Amygdala (tissue), 56 donors: ENCODE measurements around the gene CACYBP.
A peak's percentile ranks its signal among the peaks of the same experiment; 100 is the strongest.

Experiments
- DNase-seq, 56 donors: peaks; one replicate each; lab custom pipeline; 2025; lab: John Stamatoyannopoulos, UW

Gene CACYBP, protein sequence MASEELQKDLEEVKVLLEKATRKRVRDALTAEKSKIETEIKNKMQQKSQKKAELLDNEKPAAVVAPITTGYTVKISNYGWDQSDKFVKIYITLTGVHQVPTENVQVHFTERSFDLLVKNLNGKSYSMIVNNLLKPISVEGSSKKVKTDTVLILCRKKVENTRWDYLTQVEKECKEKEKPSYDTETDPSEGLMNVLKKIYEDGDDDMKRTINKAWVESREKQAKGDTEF

DNA sequence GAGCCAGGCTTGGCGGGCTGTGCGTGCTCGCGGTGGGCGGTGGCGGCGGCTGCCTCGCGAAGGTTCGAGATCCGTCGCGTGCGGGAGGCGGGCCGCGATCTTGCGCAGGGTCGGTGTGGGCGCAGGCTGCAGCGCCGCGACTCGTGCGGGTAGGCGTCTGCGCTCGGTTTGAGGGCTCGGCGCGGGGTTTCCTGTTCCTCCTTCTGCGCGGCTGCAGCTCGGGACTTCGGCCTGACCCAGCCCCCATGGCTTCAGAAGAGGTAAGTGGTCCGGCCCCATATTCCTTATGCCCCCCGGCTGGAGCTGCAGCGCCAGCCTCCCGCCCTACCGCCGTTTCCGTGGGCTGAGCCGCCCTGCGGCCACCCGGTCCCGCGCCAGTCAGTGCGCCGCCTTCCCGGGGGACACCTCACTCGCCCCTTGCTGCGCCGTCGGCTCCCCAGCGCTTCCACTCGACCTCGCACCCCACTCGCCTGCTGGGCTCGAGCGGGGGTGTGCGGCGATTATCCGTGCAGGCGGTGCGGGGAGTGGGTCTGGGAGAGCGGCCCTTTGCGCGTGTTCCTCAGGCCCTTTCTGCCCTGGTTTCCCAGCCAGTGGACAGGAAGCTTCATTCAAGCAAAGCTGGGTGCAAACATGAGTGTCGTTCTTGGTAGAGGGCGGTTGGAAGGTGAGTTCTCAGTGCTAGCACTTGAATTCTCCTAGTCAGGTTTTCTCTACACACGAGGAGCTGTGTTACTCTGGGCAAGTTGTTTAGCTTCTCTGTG is at the start of gene CACYBP:
Gene CACYBP (plus strand): TSS at position 12 of the 761 bp plus-strand sequence. CDS start 234 bp downstream, at position 246.
- DNase-seq = peak in 31 of 56 donors; percentile 32 to 75 (median 57)

- no peak for DNase-seq
Measured at GRCh38 chr1:174953285-174954072, 46.3 kb upstream of the CACYBP start.

GRCh38 chr1:174954073-174954460 is 45.7 kb upstream of the CACYBP start:
- no peak for DNase-seq

- DNase-seq = no peak
Measured at GRCh38 chr1:174954671-174955669, 44.8 kb upstream of the CACYBP start.

DNA sequence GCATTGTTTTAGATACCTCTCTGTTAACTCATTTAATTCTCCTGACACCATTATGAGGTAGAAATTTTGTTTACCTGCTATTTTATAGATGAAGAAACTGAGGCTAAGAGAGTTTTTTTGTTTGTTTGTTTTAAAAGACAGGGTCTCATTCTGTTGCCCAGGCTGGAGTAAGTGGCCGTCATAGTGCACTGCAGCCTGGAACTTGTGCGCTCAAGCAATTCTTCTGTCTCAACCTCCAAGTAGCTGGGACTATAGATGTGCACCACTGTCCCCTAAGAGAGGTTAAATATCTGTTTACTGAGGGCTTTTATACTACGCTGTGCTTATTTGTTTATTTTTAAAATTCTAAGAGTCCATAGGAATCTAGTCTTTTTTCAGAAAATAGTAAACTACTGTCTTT is 43.7 kb upstream of the CACYBP start:
- DNase-seq = no peak

- DNase-seq = no peak
Measured at GRCh38 chr1:174956976-174957375, 42.8 kb upstream of the CACYBP start.

DNA sequence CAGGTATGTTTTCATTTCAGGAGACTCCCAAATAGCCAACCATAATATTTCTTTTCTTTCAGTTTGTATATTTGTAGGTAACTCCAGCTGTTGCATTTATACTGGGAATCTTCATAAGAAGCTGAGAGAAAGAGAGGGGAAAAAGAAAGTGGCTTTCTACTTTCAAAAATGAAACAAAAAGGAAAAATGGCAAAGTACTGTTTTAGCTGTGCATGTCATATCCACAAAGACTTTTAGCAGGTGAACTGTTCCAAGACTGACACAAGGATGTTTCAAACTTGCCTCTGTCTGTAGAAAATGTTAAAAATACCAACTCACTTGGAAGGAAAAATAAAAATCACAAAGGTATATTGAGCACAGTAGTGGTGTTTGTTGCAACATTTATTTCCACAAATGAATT is 41.9 kb upstream of the CACYBP start:
- DNase-seq = no peak

DNA sequence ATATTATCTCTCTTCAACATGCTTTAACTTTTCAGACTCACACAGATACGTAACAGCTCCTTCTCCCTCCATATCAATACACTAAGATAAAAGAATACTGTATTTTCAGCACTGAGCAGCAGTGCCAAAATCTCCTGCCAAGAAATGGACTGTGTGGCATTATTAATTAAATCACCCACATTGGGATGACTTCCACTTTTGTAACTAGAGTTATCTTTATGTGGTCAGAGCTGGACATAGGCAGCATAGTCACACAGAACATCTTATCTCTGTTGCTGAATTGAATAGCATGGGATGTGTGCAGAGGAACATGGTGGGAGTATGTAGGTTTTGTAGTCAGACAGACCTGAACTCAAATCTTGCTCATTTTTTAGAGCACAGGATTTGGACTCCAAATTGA is 41.4 kb upstream of the CACYBP start:
- no peak for DNase-seq

GRCh38 chr1:174960362-174960761 is 39.4 kb upstream of the CACYBP start:
- DNase-seq = no peak

DNA sequence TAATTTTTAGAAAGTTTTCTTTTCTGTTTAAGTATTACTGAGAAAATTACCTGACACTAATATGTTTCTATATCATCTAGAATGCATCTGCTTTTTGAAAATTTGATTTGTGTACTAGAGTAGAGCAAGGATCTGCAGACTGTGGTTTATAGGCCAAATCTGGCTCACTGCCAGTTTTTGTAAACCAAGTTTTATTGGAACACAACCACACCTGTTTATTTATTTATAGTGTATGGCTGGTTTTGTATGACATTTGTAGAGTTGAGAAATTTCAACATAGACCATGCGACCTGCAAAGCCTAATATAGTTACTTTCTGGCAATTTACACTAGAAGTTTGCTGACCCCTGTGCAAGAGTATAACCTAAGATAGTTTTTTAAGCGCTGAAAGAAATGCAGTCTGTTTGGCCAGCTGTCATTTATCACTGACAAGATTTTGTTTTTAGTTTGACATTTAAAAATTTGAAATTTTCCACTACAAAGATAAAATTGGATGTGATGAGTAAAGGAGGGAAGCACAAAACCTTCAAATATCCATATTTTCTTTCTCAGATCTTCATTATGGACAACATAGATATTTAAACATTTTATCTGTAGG is 36.1 kb upstream of the CACYBP start:
- DNase-seq = no peak

GRCh38 chr1:174964261-174964971 is 35.3 kb upstream of the CACYBP start:
- DNase-seq = no peak

DNA sequence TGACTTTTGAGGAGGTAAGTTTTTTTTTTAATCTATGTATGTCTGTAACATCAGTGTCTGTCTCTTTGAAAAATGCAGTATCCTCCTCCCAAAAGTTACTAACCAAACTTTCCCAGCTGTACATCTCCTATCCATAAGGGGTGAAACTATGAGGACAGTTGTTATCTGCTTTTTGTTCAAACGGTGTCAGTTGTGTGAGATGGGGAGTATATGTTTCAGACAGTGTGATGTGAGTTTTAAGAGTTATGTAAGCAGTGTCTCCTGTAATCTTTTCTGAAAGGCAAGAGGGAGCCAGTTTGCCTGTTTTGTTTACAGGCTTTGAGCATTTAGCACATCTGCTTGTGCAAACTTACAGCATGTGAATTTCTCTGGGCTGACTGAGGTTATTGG is 34.8 kb upstream of the CACYBP start:
- DNase-seq = no peak

GRCh38 chr1:174965362-174966007 is 34.3 kb upstream of the CACYBP start:
- DNase-seq = peak in 9 of 56 donors; percentile 3 to 48 (median 21)

GRCh38 chr1:174966008-174966572 is 33.7 kb upstream of the CACYBP start:
- DNase-seq = no peak

DNA sequence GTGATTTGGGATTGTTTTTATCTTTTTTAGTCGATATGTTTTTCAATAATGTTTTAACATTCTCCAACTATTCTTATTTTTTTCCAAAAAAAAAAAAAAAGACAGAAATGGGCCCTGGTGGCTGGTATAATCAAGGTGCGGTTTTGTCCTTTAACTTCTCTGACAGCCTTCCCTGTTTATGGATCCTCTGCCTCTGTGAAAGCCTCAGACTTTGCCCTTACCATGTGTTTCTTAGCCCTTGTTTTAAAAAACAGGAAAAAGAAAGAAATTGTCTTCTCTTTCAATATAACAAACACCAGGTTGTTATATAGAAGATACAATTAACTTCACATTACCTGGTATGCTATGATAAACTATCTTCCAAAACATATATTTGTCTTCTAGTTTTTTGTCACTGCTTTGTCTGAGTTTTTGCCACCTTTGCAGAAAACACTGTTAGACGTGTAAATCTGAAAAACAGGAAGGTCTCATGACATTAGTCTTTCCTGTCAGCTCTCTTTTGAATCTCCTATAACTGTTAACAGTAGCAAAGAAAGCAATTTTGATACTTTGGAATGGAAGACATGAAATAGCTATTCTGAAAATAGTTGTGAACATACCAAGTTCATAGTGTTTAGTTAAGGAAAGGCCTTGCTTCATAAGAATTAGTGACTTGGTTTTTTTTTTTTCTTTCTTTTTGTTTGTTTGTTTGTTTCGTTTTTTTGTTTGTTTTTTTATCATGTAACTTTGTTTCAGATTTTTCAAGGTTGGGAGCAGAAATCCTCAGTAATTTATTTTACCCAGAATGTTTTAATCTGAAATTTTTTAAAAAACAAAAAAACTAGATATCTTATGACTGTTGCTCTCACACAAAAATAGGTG is 31.7 kb upstream of the CACYBP start:
- no peak for DNase-seq

DNA sequence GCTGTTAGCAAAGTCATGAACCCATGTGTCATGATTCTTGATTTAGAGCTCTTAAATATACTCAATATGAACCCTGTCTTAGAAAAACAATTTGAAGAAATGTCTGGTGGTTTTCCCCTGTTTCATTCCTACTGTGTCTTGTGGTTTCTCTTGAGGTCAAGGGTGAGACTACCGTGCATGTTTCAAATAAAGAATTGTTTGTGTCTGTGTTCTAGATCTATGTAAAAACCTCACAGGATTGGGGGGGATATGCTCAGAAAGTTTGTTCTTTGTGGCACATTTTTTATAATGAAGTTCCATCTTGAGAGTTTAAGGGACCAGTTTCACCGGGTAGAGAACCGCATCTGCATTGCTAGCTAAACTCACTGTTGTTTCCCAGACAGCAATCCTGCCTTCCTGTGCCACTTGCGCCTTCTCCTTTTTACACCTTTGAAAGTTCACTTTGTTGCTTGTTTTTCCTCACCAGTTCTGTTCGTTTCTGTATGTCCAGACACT is 30.9 kb upstream of the CACYBP start:
- DNase-seq = no peak

- no peak for DNase-seq
Measured at GRCh38 chr1:174969977-174970376, 29.8 kb upstream of the CACYBP start.
